OCI-LY1 (cell line): Measurements from ENCODE around the gene USP5.

ENCODE experiments used
- CTCF ChIP-seq: fragments of 200-600 bp; sonication (generic), shearing (Covaris generic); IDR thresholded peaks from 2 replicates; pipeline ENCODE4 v1.5.1; 2017; ENCODE audit warnings: mild to moderate bottlenecking, antibody characterized with exemption, low read length, moderate library complexity, mixed read lengths
- EZH2 ChIP-seq: fragments of 200-600 bp; sonication (generic), shearing (Covaris generic); IDR thresholded peaks from 2 replicates; pipeline ENCODE4 v1.8.0; 2017; ENCODE audit warnings: borderline replicate concordance, mixed run types, mild to moderate bottlenecking, antibody characterized with exemption, low read length, moderate library complexity, mixed read lengths

- TF ChIP-seq CTCF (peak; percentile 38; the same call in 1 of the 2 replicates), EZH2 (no peak)
Observed at GRCh38 chr12:6843118-6843902, 8.6 kb upstream of the USP5 start.
